Neural cell (in vitro differentiated cells): ENCODE data around the gene CABCOCO1.

Experiments used
- CTCF ChIP-seq: fragments of 450-650 bp; IDR thresholded peaks from 2 replicates; pipeline ENCODE4 v1.5.1; 2014; ENCODE audit warnings: antibody characterized with exemption, mild to moderate bottlenecking, moderate library complexity; ENCODE audit not compliant: poor library complexity, severe bottlenecking
- EP300 ChIP-seq: fragments of 450-650 bp; conservative IDR thresholded peaks from 2 replicates; pipeline ENCODE4 v1.6.1; 2014; ENCODE audit warnings: antibody characterized with exemption, mild to moderate bottlenecking, moderate library complexity; ENCODE audit not compliant: poor library complexity, severe bottlenecking
- EZH2 ChIP-seq: fragments of 200-600, 300-800 bp; shearing (Covaris generic), sonication (generic); IDR thresholded peaks from 2 replicates; pipeline ENCODE4 v1.6.1; 2014; ENCODE audit warnings: antibody characterized with exemption, low read length, borderline replicate concordance, mild to moderate bottlenecking; ENCODE audit not compliant: insufficient read depth, poor library complexity, severe bottlenecking
- POLR2AphosphoS5 ChIP-seq: IDR thresholded peaks from 2 replicates; pipeline ENCODE4 v1.6.1; 2012
- RAD21 ChIP-seq: fragments of 450-650 bp; conservative IDR thresholded peaks from 2 replicates; pipeline ENCODE4 v1.6.1; 2014; ENCODE audit warnings: antibody characterized with exemption, mild to moderate bottlenecking, moderate library complexity
- SMC3 ChIP-seq: fragments of 450-650 bp; conservative IDR thresholded peaks from 2 replicates; pipeline ENCODE4 v1.6.1; 2014; ENCODE audit warnings: antibody characterized with exemption, mild to moderate bottlenecking, moderate library complexity; ENCODE audit not compliant: poor library complexity
- TAF1 ChIP-seq: IDR thresholded peaks from 2 replicates; pipeline ENCODE4 v1.6.1; 2012; ENCODE audit warnings: low read depth

- TF ChIP-seq CTCF: no peak
- TF ChIP-seq POLR2AphosphoS5: no peak
- no peak for TF ChIP-seq RAD21
- no peak for TF ChIP-seq EP300
- no peak for TF ChIP-seq SMC3
- no peak for TF ChIP-seq TAF1
- TF ChIP-seq EZH2: no peak
Measured at GRCh38 chr10:61746377-61746776, 83.6 kb downstream of the CABCOCO1 start.
